Mesothelial cell of epicardium (in vitro differentiated cells): ENCODE results near the gene PCSK5. TPM values are rescaled to one million over a fixed set of nuclear protein-coding genes. Genes with fewer than 3 reads are reported as not detected.

Experiments
- DNase-seq, 2 experiments: peaks; one replicate each; pipeline ENCODE4 v3.0.0; 2021; ENCODE audit warnings: low spot score in 2 of 2; ENCODE audit not compliant: unreplicated experiment in 2 of 2
- H3K27ac Mint-ChIP-seq: 2 replicates; pipeline ENCODE4 v1.8.0; 2021; ENCODE audit warnings: mixed read lengths
- H3K27me3 Mint-ChIP-seq: 2 replicates; pipeline ENCODE4 v1.8.0; 2021; ENCODE audit warnings: low read depth, mixed read lengths
- H3K36me3 Mint-ChIP-seq: 2 replicates; pipeline ENCODE4 v1.8.0; 2021; ENCODE audit warnings: mixed read lengths
- H3K4me1 Mint-ChIP-seq: 2 replicates; pipeline ENCODE4 v1.8.0; 2021; ENCODE audit warnings: mixed read lengths
- H3K4me3 Mint-ChIP-seq: 2 replicates; pipeline ENCODE4 v1.8.0; 2021; ENCODE audit warnings: mild to moderate bottlenecking, moderate library complexity, mixed read lengths
- H3K9me3 Mint-ChIP-seq: 2 replicates; pipeline ENCODE4 v1.8.0; 2021; ENCODE audit warnings: mixed read lengths
- total RNA-seq: library from RNA; stranded (reverse); gene quantifications from 3 replicates; pipeline ENCODE4 v1.2.1, GENCODE V29; 2021
- TF ChIP-seq, protein P1 (sequence below): fragments of 200-600 bp; sonication (generic); IDR thresholded peaks from one replicate; pipeline ENCODE4 v1.5.0; 2021; ENCODE audit warnings: antibody characterized with exemption; ENCODE audit not compliant: unreplicated experiment

The PCSK5 gene
- total RNA-seq, 1 donor from 2014 or later = 15.7 TPM

DNA sequence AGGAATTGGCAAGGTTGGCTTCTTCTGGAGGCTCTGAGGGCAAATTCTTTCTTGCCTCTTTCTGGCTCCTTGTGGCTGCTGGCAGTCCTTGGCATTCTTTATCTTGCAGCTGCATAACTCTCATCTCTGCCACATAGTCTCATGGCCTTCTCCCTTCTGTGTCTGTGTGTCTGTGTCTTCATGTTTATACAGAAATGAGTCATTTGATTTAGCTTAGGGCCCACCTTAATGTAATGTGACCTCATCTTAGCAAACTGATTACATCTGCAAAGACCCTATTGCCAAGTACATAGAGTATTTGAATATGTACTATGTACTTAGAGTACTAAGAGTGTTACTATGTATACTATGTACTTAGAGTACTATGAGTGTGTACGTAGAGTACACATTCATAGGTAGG, 381.3 kb downstream of the PCSK5 start:
- DNase-seq = no peak
- H3K9me3 Mint-ChIP-seq = peaks cover 6% of the 10 kb centered on the region
- H3K4me1 Mint-ChIP-seq = peaks cover 16% of the 10 kb centered on the region
- no peak overlapping the region for H3K4me3 Mint-ChIP-seq
- H3K36me3 Mint-ChIP-seq = no peaks in the 10 kb centered on the region
- H3K27me3 Mint-ChIP-seq = no peaks in the 10 kb centered on the region
- TF ChIP-seq, protein P1, sequence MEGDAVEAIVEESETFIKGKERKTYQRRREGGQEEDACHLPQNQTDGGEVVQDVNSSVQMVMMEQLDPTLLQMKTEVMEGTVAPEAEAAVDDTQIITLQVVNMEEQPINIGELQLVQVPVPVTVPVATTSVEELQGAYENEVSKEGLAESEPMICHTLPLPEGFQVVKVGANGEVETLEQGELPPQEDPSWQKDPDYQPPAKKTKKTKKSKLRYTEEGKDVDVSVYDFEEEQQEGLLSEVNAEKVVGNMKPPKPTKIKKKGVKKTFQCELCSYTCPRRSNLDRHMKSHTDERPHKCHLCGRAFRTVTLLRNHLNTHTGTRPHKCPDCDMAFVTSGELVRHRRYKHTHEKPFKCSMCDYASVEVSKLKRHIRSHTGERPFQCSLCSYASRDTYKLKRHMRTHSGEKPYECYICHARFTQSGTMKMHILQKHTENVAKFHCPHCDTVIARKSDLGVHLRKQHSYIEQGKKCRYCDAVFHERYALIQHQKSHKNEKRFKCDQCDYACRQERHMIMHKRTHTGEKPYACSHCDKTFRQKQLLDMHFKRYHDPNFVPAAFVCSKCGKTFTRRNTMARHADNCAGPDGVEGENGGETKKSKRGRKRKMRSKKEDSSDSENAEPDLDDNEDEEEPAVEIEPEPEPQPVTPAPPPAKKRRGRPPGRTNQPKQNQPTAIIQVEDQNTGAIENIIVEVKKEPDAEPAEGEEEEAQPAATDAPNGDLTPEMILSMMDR = no peak
- no peak overlapping the region for H3K27ac Mint-ChIP-seq

DNA sequence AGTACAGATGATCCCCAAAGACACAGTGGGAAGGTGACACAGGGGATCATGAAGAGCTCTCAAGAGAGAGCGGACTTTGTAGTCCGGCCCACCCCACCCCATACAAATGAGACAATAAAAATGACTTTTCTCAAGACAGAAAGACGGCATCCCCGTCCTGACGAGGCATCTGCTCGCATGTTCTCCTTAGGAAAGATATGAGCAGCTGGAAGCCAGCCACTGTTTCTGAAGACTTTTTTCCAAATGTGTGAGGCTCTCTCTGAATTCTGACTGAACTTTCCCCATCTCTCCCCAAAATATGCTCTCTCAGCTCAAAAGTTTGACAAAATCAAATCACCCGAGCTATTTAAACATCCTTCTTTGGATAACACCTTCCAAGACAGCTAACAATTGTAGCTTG, 398.6 kb downstream of the PCSK5 start:
- no peak overlapping the region for H3K27ac Mint-ChIP-seq
- DNase-seq = no peak
- no peaks in the 10 kb centered on the region for H3K9me3 Mint-ChIP-seq
- TF ChIP-seq, protein P1 = no peak
- H3K36me3 Mint-ChIP-seq = no peaks in the 10 kb centered on the region
- no peak overlapping the region for H3K4me3 Mint-ChIP-seq
- no peaks in the 10 kb centered on the region for H3K27me3 Mint-ChIP-seq
- peaks cover 3% of the 10 kb centered on the region for H3K4me1 Mint-ChIP-seq

- no peaks in the 10 kb centered on the region for H3K36me3 Mint-ChIP-seq
Measured at GRCh38 chr9:76289703-76290102, 399.2 kb downstream of the PCSK5 start.

GRCh38 chr9:76290555-76290954, 400.1 kb downstream of the PCSK5 start:
- H3K4me1 Mint-ChIP-seq = peaks cover 3% of the 10 kb centered on the region
- H3K27ac Mint-ChIP-seq = no peak overlapping the region
- H3K27me3 Mint-ChIP-seq = no peaks in the 10 kb centered on the region
- TF ChIP-seq, protein P1 = no peak
- DNase-seq = no peak
- no peak overlapping the region for H3K4me3 Mint-ChIP-seq
- no peaks in the 10 kb centered on the region for H3K36me3 Mint-ChIP-seq
- no peaks in the 10 kb centered on the region for H3K9me3 Mint-ChIP-seq

More at GRCh38 chr9:76289703-76290102, 399.2 kb downstream of the PCSK5 start:
- Mint-ChIP-seq H3K9me3 (no peaks in the 10 kb centered on the region), H3K4me1 (peaks cover 3% of the 10 kb centered on the region), H3K27me3 (no peaks in the 10 kb centered on the region), H3K27ac (no peak overlapping the region), H3K4me3 (no peak overlapping the region)
- no peak for DNase-seq
- TF ChIP-seq, protein P1 = no peak

- H3K27me3 Mint-ChIP-seq = no peaks in the 10 kb centered on the region
- no peaks in the 10 kb centered on the region for H3K36me3 Mint-ChIP-seq
- H3K27ac Mint-ChIP-seq = no peak overlapping the region
- H3K4me3 Mint-ChIP-seq = no peak overlapping the region
- no peak for DNase-seq
- H3K4me1 Mint-ChIP-seq = peaks cover 12% of the 10 kb centered on the region
- TF ChIP-seq, protein P1 = no peak
- no peaks in the 10 kb centered on the region for H3K9me3 Mint-ChIP-seq
Measured at GRCh38 chr9:76292246-76292645, 401.8 kb downstream of the PCSK5 start.

DNA sequence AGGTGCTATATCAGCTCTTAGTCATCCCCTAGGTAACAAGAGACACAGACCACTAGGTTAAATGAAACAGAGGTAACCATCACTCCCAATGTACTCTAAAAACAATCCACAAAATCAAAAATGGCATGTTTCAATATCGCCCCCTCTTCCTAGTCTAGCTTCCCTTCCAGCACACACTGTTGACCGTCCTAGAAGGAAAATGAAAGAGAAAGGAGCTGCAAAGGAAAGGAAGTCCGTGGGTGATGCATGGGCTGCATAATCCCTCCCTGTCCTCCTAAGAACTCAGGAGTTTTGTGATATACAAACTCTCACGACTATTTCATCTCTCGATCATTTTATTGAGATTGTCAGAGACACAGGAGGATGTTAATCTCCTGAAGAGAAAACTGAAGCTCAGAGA, 402.2 kb downstream of the PCSK5 start:
- Mint-ChIP-seq H3K4me1 (peaks cover 16% of the 10 kb centered on the region), H3K4me3 (no peak overlapping the region), H3K27ac (no peak overlapping the region), H3K36me3 (no peaks in the 10 kb centered on the region), H3K9me3 (no peaks in the 10 kb centered on the region), H3K27me3 (no peaks in the 10 kb centered on the region)
- TF ChIP-seq, protein P1 = no peak
- no peak for DNase-seq
